HG03442 (cell line): ENCODE measurements around the gene EFNA5.
"Not testable (repeated sequence)": the region's sequence is repeated elsewhere in the genome, so short reads cannot be mapped to it uniquely, and the experiment has no call there.

Experiments
- ATAC-seq: cut with Tn5 transposase; IDR thresholded peaks from one replicate; pipeline ENCODE4 v1.9.1; 2021; ENCODE audit warnings: mild to moderate bottlenecking, moderate library complexity; ENCODE audit not compliant: unreplicated experiment

The EFNA5 gene

GRCh38 chr5:107466233-107466769 lies 204.4 kb downstream of the EFNA5 start:
- ATAC-seq = no peak

- ATAC-seq = no peak
Observed at GRCh38 chr5:107464876-107465275, 205.9 kb downstream of the EFNA5 start.

- ATAC-seq = peak; percentile 44
Observed at GRCh38 chr5:107464416-107464815, 206.3 kb downstream of the EFNA5 start.

- no peak for ATAC-seq
Observed at GRCh38 chr5:107463731-107464130, 207.0 kb downstream of the EFNA5 start.

- no peak for ATAC-seq
Observed at GRCh38 chr5:107461770-107462169, 209.0 kb downstream of the EFNA5 start.

GRCh38 chr5:107460789-107461188 lies 209.9 kb downstream of the EFNA5 start:
- no peak for ATAC-seq

- no peak for ATAC-seq
Observed at GRCh38 chr5:107459605-107460004, 211.1 kb downstream of the EFNA5 start.

GRCh38 chr5:107458322-107458721 lies 212.4 kb downstream of the EFNA5 start:
- no peak for ATAC-seq

- no peak for ATAC-seq
Observed at GRCh38 chr5:107457881-107458280, 212.9 kb downstream of the EFNA5 start.

GRCh38 chr5:107457138-107457537 lies 213.6 kb downstream of the EFNA5 start:
- no peak for ATAC-seq

GRCh38 chr5:107456281-107456715 lies 214.4 kb downstream of the EFNA5 start:
- peak; percentile 77 for ATAC-seq

- no peak for ATAC-seq
Observed at GRCh38 chr5:107455111-107455544, 215.6 kb downstream of the EFNA5 start.

GRCh38 chr5:107451827-107452226 lies 218.9 kb downstream of the EFNA5 start:
- not testable (repeated sequence) for ATAC-seq

GRCh38 chr5:107451028-107451427 lies 219.7 kb downstream of the EFNA5 start:
- ATAC-seq = no peak

- ATAC-seq = no peak
Observed at GRCh38 chr5:107450531-107450930, 220.2 kb downstream of the EFNA5 start.

GRCh38 chr5:107449369-107449768 lies 221.4 kb downstream of the EFNA5 start:
- ATAC-seq = no peak

GRCh38 chr5:107447587-107447986 lies 223.2 kb downstream of the EFNA5 start:
- ATAC-seq = no peak

- no peak for ATAC-seq
Observed at GRCh38 chr5:107446972-107447371, 223.8 kb downstream of the EFNA5 start.

- ATAC-seq = no peak
Observed at GRCh38 chr5:107444300-107444699, 226.4 kb downstream of the EFNA5 start.

- no peak for ATAC-seq
Observed at GRCh38 chr5:107443897-107444296, 226.8 kb downstream of the EFNA5 start.

GRCh38 chr5:107442452-107442851 lies 228.3 kb downstream of the EFNA5 start:
- ATAC-seq = no peak

GRCh38 chr5:107439832-107440231 lies 230.9 kb downstream of the EFNA5 start:
- no peak for ATAC-seq

GRCh38 chr5:107437986-107438510 lies 232.7 kb downstream of the EFNA5 start:
- ATAC-seq = no peak
